HG03457 (cell line): ENCODE data around the gene CASP7.

ENCODE experiments used
- ATAC-seq: cut with Tn5 transposase; IDR thresholded peaks from one replicate; pipeline ENCODE4 v1.9.1; 2021; ENCODE audit warnings: moderate number of reproducible peaks; ENCODE audit not compliant: unreplicated experiment

CASP7 gene

DNA sequence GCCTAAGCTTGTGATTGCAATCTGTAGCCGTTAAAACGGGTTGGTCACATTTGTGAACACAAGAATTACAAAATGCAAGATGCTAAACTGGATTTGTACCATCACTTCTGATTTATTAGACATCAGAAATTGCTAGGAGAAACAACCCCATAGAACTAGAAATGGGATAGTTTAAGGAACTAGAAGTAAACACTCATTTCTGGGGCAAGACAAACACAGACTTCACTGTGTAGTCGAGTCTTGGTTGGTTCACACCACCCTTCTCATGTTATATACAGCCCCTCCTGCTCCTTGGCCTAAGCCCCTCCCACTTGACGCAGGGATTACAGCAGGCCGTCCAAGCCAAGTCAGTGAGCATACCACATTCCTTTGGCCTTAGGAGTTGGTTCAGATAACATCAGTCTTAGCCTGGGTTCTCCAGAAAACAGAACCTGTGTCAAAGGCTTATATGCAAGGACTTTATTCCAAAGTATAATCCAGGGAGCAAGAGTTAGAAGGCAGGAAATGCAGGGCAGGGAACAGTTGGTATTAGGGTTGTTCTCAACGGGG lies 13.8 kb upstream of the CASP7 start:
- no peak for ATAC-seq

DNA sequence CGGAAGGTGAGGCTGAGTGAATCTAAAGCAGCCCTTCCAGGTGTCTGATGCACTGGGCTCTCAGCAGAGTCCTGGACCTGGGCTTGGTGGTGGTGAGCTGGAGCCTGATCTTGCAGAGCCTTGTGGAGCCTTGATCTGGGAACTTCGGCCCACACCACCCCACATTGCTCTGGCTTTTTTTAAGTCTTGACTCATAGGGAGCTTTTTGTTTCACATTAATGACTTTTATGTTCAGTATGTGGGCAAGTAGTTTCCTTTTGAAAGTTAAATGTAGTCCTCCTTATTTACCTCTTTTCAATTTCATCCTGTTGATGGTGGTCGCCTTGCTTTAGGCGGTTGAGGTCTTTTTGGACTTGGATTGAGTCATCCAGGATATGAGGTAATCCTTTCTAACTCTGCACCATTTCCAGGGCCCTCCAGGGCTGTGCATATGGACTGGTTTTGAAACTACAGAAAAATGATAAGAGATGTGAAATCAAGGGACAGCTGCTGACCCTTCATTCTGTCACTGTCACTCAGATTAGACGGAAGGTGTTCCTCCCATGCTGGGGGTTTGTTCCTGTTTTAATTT lies 12.9 kb upstream of the CASP7 start:
- no peak for ATAC-seq

DNA sequence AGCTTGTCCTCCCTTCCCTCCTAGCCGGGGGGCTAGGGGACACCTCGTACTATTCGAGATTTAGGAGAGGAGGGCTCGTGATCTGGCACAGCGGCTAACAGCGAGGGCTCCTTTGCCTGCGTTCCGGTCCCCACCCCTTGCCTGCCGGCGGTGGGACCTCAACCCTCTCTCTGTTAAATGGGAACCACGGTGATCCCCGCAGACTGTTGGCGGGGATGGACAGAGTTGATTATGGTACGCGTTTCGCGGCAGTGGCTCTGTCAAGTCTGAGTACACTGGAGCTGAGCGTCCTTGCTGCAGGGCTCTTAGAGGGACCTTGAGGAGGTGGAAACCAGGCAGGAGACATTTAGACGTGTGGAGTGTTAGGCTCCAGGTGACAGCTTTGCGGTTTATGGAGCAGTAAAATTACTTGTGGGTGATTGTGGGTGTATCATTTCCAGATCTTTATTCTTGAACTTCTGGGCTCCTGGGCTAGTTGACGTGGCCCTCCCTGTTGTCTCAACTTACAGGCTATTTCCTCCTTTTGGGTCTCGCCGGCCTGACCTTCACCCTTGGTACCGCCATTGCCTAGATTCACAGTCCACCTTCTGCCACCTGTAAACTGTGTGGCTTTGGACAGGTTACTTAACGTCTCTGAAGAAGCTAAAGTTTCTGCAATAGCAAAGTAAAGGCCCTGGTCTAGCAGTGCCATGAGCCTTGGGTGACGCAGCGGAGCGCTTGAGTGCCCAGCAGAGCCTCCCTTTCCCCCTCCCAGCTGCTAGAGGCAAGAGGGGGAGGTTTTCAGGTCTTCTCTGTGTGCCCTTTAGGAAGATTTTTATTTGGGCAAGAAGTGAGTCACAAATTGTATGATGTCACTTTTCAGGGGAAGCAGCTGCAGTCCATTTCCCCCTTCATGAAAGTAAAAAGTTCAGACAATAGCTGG lies 739 bp downstream of the CASP7 start:
- ATAC-seq, result peak; percentile 24

DNA sequence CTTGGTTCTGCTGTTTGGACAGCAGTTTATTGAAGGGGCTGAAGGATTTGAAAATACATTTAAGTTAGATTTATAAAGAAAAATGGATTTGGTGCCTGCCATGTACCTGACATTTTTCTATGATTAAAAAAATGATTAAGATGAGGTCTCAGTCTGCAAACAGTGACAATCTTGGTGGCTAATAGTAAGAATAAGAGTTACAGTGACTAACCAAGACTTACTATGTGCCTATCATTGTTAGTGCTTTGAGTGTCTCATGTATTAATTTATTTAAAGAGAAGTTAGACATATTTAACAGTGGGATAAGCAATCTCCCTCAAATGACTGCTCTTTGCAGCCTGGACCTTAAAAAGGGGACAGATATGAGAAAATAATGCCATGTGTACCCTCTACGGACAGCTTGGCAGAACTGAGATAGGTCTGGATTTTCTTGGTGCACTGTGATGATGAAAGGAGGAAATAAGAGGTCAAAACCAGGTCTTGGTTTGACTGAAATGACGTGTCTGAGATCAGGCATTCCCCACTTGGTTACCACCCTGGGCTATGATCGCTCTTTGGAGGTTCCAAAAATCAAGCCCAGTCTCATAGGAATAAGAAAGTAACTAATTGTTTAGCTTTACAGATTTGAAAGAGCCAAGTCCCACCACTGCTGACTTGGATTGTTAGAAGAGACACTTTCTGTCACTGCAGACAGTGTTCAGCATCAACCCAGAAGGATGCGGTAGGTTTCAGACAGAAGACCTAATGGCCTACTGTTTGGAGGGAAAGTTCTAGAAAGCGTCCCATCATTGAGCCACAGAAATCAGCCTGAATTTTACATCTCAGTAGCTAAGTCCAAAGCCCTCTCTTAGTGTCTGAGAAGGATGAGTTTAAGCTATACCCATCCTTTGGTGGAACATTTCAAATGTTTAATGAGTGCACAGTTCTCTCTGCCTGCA lies 2.1 kb downstream of the CASP7 start:
- peak; percentile 61 for ATAC-seq

DNA sequence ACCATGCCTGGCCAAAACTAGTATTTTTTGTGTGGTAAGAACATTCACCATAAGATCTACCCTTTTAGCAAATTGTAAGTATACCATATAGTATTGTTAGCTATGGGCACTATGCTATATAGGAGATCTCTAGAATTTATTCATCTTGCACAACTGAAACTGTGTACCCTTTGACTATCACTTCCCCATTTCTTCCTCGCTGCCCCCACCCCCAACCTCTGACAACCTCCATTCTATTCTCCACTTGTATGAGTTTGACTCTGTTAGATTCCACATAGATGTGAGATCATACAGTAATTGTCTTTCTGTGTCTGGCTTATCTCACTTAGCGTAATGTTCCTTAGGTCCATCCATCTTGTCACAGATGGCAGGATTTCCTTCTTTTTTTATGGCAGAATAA lies 3.6 kb downstream of the CASP7 start:
- ATAC-seq, result no peak

DNA sequence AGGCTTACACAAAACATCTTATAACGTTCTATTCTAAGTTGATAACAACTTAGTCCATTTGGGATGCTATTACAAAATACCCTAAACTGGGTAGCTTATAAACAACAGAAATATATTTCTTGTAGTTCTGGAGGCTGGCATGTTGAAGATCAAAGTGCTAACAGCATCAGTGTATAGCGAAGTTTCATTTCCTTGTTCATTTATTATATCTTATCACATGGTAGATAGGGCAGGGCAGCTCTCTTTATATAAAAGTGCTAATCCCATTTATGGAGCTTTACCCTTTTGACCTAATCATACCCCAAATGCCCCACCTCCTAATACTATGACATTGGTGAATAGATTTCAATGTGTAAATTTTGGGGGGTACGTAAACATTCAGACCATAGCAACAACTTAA lies 6.3 kb downstream of the CASP7 start:
- no peak for ATAC-seq

DNA sequence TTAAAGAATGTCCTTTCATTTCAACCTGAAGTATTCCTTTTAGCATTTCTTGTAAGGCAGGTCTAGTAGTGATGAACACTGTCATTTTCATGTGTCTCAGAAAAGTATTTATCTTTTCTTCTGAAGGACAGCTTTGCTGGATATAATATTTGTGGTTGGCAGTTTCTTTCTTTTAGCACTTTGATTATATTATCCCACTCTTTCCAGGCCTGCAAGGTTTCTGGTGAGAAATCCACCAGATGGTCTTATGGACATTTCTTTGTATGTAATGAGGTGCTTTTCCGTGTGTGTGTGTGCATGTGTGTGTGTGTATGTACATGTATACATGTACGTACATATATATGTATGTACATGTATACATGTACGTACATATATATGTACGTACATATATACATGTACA lies 7.3 kb downstream of the CASP7 start:
- ATAC-seq, result no peak

DNA sequence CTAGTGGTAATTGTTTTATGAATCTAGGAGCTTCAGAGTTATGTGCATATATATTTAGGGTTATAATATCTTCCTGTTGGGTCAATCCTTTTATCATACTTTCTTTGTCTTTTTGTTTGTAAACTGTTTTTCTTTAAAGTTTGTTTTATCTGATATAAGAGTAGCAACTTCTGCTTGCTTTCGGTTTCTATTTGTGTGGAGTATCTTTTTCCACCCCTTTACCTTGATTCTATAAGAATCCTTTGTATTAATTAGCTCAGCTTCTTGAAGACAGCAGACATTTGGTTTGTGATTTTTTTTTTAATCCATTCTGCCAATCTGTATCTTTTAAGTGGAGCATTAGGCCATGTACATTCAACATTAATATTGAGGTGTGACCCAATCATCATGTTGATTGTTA lies 9.3 kb downstream of the CASP7 start:
- ATAC-seq, result no peak

DNA sequence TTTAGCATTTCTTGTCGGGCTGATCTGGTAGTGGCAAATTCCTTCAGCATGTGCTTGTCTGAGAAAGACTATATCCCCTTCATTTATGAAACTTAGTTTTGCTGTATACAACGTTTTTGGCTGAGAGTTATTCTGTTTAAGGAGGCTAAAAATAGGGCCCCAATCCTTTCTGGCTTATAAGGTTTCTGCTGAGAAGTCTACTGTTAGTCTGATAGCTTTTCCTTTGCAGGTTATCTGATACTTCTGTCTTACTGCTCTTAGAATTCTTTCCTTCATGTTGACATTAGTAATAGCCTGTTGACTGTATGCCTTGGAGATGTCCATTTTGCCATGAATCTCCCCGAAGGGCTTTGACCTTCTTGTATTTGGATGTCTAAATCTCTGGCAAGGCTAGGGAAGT lies 9.9 kb downstream of the CASP7 start:
- no peak for ATAC-seq

DNA sequence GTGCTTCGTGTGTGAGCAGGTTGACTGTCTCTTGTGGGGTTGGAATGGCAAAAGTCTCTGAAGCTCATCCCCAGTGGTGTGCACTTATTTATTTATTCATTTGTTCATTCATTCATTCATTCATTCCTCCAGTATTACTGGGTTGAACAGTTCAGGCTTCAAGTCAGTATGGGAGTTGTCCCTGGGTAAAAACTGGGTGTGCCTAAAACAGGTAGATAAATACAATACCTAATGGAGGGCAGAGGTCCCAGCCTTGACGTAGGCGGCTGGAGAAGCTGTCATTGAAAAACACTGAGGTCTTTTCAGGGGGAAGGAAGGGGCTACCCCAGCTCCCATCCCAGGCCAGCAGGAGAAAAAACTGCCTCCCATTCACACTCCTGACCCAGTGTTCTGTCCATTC lies 11.0 kb downstream of the CASP7 start:
- ATAC-seq, result no peak

DNA sequence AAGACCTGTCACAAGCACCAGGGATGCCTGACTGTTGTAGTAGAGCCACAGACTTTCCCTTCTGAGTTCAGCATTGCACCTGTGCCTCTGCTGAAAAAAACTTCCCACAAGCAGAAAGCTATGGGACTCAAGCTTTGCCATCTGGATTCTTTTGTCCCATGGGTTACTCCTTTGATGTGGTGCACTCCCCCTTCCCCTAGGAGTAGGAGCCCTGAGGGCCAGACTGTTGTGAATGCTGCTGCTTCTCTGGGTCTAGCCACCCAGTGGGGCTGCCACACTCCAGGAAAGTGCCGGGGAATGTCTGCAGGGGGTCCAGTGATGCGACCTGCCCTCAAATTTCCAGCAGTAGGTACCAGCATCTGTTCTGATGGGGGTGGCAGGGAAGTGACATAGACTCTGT lies 11.7 kb downstream of the CASP7 start:
- ATAC-seq, result no peak

DNA sequence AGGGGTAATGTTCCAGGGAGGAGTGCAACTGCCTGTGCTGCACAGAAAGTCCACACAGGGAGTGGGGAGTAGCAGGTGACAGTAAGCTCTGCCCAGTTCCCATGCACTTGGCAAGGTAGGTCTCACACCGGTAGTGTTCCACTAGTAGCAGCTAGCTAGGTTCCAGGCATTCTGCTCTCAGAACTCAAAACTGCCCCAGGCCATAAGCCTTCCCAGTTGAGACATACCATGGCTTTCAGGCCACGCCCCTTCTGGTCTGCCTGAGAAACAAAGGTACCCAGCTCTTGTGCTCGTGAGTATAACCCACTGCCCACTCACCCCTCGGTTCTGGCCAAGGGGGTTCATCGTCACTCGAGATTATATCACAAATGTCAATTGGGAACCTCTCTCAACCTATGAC lies 12.6 kb downstream of the CASP7 start:
- ATAC-seq, result no peak

DNA sequence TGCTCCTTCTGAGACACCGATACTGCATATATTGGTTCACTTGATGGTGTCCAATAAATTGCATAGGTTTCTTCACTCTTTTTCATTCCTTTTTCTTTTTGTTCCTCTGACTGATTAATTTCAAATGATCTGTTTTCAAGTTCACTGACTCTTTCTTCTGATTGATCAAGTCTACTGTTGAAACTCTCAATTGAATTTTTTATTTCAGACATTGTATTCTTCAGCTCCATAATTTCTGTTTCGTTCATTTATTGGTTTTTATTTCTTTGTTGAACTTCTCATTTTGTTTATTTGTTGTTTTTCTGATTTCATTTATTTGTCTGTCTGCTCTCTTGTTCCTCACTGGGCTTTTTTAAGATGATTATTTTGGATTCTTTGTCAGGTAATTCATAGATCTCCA lies 13.6 kb downstream of the CASP7 start:
- no peak for ATAC-seq

DNA sequence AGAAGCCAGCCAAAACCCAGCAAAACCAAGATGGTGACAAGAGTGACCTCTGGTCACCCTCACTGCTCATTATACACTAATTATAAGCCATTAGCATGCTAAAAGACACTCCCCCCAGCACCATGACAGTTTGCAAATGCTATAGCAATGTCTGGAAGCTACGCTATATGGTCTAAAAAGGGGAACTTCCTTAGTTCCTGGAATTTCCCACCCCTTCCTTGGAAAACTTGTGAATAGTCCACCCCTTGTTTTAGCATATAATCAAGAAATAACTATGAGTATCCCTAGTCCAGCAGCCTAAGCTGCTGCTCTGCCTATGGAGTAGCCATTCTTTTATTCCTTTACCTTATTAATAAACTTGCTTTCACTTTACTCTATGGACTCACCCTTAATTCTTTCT lies 16.0 kb downstream of the CASP7 start:
- no peak for ATAC-seq

DNA sequence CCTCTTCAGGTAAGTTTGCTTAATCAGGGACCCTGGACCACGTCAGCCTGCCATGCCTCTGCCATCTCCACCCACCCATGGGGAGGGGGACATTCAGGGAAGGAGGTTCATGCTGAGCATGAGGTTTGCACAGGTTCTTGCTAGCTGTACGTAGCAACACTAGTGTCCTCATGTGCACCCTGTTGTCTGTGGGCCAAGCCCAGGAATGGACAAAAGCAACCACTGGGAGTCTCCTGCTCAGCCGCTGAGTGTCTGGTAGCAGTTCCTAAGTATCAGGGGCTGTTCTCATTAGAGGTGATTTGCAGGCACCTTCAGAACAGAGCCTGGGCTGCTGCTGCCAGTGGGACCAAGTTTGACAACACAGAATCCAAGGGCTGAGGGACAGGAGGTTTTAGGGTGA lies 17.9 kb downstream of the CASP7 start:
- no peak for ATAC-seq

DNA sequence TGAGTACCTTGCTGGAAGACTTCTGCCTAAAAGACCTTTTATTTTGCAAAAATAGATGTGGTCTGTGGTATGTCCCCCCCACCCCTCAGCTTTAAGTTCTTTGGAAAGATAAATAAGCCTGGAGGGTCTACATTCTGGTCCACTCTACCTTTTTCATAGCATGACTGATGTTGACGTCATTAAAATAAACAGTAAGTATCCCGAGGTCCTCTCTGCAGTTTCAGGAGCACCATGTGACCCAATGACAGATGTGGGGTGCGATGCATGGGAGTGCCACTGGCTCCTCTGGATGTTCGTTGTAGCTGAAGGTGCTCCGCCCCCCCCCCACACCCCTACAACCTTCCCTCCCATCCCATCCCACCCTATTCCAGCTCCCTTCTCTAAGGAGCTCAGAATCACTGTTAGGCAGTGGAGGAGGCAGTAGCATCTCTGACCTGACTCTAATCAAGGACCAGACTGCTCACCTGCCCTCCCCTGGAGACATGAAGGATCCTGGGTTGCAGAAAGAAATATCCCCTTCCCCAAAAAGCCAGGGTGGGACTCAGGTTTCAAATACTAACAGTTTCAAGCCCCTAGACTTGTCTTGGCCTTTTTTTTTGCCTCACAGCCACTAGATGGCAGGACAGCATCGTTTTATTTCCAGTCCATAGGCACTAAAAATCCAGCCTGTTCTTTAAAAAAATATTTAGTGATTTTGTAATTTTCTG lies 25.1 kb downstream of the CASP7 start:
- ATAC-seq, result no peak

DNA sequence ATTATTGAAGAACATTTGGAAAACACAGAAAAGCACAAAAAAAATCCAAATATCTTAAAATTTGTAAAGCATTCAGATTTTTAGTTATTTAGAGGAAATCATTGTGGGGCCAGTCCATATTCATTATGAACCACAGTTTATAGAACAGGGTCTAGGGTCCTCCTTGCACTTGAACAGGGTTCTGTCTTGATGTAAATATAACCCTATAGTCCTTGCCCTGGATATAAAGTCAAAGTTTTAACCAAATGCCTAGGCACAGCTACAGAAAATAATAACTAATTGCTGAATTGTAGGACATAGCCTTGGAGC lies 25.6 kb downstream of the CASP7 start:
- ATAC-seq, result no peak

DNA sequence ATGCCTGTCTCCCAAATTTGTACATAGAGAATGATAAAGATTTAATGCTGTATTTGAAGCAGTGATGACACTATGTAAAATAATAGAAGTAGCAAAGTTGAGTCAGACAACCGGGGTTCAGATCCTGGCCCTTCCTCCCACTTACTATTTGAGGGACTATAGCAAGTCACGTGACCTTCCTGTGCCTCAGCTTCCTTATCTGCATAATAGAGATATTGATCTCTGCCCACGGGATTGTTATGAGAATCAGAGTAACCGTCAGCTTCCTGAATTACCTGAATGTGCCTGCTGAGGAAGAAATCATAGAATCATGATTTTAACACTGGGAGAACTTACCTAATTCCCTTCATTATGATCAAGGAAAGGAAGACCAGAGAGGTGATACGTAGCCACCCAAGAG lies 26.9 kb downstream of the CASP7 start:
- ATAC-seq, result no peak

DNA sequence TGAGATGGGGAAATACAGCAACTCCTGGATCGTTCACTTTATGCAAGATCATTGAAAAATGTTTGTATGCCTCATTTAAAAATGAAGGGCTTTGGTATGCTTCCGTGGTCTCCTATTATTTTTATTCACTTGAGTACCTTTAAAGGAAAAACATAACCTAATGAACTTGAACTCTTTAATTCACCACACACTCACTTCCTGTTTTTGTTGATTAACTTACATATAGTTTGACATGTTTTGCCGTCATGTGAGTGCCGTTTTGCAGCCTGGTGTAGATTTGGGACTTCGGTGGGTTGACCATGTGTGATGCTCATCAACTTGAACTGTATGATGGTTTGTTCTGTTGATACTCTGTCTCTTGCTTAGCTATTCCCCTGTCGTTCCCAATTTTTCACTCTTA lies 28.9 kb downstream of the CASP7 start:
- ATAC-seq, result no peak

DNA sequence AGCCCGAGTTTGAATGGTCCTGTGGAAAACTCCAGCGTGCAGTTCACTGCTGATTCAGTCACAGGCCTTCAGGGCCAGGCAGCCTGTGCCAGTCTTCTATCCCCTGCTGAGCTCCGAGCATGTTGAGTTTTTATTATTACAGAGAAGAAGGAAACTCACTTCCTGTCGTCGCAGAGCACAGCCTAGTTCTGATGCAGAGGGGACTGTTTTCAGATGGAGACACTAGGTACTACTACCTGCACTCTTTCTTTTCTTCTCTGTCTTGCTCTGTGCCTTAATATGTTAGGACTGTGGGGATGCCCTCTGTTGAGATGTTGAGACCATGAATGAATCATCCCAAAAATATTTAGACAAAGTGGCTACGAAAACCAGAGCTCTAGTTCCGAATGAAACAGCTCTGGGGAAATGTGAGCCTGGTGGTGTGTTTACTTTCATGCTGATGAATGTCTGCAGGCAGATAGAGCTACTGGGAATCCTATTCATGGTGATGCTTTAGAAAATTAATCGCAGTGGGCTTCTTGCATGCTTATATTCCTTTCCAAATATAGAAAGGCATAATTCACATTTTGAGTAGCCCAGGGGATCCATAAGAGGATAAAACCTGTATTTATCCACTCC lies 29.6 kb downstream of the CASP7 start:
- ATAC-seq, result no peak
